T-helper 2 cell treated with Interferon-gamma antibody and Interleukin-4, amounts not matched to agents 100 ng/mL and 5 ng/mL, for 36 hours (primary cell): Measurements from ENCODE around the gene PAX7. TPM values are rescaled to one million over a fixed set of nuclear protein-coding genes. Genes with fewer than 3 reads are reported as not detected.
"Not testable (repeated sequence)": the region's sequence is repeated elsewhere in the genome, so short reads cannot be mapped to it uniquely, and the experiment has no call there.

Source experiments
- intact Hi-C: fragments of 100-400 bp; cut with micrococcal nuclease; formaldehyde crosslinking; loops from one replicate; pipeline ENCODE4 v1.15.1; 2023
- total RNA-seq: library from RNA; stranded (reverse); gene quantifications from 2 replicates; pipeline ENCODE4 v1.2.3, GENCODE V29; 2022

Gene PAX7
- total RNA-seq, 1 donor from 2014 or later, result not detected

DNA sequence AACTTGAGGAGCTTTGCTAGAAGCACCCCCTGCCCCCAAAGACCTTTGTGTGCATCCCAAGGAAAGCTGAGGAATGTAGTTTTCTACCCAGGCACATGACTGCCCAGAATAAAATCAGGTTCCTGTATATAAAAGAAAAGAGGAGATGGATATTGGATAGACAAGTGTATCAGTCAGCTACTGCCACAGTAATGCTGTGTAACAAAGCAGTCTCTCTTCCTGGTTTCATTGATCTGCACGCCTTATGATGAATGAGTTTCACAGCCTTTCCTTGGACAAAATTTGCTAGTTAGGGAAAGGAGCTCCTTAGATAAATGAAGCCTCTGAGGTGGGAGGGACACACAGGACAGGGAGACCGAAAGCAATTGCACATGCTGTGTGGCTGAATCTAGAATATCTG, 120.0 kb downstream of the PAX7 start:
- intact Hi-C loops, result no loop called here

DNA sequence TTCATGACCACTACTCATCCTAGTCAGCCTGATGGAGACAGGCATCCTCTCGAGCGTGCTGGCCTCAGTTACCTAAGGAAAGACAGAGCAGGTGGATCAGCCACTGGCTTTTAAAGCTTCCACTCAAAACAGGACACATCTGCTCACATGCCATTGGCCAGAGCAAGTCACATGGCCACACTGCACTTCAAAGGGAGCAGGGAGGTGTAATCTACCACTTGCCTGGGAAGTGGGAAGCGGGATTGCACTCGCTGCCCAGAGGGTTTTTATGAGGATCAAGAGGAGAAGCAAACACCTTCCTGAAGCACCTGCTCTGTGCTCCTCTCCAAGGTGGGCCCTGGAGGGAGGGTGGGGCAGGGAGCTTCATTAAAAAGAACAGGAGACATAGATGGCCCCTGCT, 120.8 kb downstream of the PAX7 start:
- intact Hi-C loops, result no loop called here

DNA sequence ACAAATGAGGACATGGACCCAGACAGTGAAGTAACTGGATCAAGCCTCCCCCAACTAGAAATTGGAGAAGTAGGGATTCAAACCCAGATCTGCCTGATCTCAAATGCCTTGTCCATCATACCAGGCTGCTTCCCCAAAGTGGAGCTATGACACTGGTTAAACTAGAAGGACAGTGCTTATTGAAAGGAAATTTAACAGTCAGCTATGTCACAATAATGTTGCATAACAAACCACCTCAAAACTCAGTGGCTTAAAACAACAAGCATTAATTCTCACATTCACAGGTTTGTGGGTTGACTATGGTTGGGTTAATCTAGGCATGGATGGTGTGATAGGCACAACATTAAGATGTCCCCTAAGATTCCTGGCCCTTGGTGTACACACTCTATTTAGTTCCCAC, 121.8 kb downstream of the PAX7 start:
- intact Hi-C loops, result no loop called here

DNA sequence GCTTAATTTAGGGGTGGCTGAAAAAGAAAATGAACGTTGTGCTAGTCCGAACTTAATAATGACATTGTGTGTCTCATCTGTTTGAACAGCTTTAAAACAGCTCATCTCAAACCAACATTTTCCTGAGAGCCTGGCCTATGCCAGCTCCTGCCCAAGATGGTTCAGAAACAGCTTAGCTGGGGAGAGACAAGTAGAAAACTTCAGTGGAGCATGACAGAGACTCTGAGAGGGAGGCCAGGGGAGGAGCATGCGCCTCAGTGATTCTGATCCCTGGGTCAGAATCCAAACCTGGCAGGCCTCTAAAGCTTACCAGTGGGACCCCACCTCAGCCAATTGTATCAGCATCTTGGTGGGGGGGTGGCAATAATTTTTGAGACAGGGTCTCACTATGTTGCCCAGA, 129.5 kb downstream of the PAX7 start:
- intact Hi-C loops, result no loop called here

DNA sequence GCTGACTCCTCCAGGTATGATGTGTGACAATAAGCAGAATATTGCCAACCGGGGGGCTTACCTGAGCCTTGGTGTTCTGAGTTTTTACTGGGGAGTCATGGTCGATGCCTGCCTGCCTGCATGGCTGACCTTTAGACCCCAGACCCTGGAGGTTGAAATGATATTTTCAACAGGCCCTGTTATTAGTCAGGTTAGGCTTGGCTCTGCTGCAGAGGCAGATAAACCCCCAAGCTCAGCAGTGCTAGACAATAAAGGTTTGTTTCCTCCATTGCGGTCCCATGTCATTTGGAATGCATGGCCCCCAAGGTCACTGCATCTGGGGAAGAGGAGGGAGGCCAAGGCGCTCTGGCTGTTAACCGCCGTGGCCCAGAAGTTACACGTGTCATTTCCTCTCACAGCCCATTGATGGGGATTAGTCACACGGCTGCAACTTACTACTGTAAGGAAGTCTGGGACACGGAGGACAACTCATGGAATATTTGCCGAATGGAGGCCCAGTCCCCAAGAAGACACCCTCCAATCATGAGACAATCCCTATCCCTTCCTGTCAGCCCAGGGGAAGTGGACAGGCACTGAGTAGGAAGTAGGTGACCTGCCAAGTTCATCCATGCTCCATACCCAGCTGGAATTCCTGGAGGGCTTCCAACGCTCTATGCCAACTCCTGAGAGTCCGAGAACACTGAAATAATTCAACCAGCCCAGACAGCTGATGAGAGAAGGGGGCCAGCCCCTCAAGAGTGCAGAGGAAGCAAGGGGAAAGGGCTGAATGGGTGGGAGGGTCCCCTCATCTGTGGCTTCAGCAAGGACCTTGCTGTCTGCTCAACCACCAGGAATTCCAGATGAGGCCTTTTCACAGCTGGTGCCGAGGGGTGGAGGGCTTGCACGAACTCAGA, 131.5 kb downstream of the PAX7 start:
- intact Hi-C loops, result no loop called here

DNA sequence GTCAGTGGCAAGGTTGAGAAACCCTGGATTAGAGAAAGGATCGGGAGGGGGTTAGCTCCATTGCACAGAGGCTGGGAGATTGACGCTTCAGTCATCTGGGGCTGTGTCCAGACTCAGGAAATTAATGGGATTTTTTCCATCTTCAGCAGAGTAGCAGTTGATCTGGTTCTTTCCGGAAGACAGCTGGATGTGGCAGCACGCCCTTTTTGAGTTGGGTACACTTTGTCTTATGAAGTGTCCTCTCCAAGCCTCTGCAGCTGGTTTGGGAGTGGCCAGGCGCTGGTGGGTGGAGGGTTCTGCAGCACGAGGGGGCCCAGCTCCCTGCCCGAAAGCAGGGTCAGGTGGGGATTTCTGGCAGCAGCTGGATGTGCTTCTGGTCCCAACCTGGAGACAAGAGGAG, 133.7 kb downstream of the PAX7 start:
- intact Hi-C loops, result no loop called here

DNA sequence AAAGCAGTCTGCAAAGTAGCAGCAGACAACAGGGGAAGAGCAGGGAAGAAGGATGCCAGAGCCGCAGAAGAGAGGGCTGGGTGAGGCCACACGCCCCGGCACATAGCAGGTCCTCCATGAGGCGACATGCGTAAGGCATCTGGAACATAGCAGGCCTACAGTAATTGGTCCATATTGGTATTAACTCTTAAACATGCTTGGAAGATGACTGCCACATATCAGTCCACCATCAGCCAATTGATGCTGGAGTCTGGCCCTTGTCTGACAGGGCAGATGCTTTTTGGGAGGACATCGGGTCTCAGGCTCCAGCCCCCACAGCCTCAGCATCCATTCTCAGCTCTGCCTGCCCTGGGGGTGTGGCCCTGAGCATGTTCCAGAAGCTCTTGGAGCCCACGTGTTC, 135.1 kb downstream of the PAX7 start:
- intact Hi-C loops, result no loop called here

DNA sequence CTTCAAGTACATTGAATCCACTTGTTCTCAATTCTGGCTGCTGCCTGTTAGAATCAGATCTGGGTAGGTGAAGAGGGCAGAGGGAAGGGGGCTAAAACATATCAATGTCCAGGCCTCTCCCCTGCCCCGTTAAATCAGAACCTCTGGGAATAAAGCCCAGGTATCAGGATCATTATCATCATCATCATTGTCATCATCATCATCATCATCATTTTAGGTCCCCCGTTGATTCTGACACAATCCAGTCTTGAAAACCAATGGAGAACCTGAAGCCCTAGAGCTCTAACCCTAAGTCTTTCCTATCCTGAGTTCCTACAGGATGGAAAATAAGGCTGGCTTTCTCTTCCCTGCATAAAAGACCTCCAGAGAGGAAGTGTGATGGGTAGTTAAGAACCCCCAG, 135.7 kb downstream of the PAX7 start:
- intact Hi-C loops, result no loop called here

DNA sequence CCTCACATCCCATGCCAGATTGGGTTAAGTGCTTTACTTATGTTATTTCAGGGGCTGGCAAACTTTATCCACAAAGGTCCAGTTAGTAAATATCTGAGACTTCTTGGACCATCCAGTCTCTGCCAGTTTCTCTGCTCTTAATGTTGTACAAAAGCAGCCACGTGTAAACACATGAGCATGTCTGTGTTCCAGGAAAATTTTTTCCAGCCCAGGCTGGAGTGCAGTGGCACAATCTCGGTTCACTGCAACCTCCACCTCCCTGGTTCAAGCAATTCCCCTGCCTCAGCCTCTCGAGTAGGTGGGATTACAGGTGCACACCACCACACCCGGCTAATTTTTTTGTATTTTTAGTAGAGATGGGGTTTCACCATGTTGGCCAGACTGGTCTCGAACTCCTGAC, 136.9 kb downstream of the PAX7 start:
- intact Hi-C loops, result not testable (repeated sequence)

DNA sequence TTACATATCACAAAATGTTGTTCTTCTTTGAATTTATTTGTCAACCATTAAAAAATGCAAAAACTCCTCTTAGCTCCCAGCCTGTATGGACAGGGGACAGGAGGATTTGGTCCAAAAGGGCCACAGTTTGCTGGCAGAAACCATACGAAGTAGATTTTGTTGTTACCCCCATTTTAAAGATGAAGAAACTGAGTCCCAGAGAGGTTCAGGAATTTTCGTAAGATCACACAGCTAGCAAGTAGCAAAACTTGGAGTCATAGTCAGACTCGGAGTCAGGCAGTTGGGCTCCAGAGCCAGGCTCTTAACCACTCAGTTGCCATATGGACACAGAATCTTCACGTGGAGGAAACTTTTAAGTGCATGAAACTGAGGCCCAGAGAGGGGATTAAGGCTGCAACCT, 137.4 kb downstream of the PAX7 start:
- intact Hi-C loops, result no loop called here

DNA sequence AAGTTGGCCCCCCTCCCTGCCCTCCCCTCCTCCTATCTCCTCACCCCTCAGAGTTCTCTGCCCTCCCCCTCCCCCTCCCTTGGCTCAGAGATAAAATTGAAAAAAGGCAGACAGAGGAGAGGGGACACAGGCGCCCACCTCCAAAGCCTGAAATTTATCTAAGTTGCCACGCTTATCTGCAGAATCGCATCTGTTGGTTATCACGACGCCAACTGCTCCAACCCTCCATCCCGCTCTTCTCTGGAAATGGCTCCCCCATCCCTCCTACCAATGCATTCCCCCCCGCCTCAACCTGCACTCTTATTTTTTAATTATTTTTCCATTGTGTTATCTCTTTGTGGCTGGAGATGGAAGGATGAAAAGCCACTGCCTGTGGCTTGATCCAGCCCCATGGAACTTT, 138.5 kb downstream of the PAX7 start:
- intact Hi-C loops, result no loop called here

DNA sequence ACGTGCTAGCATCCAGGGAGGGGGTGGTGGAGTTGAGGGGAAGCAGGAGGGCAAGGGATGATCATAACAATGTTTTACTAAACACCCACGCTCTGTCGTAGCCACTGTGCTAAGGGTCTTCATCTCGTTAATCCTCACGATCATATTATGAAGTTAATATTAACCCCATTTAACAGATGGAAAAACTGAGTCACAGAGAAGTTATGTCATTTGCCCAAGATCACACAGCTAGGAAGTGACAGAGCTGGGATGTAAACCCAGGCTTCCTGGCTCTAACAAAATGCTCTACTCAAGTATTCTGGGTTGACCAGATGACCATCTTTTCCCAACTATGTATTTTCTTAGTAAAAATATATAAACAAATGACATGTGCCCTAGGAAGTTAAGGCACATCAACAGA, 140.2 kb downstream of the PAX7 start:
- intact Hi-C loops, result no loop called here

DNA sequence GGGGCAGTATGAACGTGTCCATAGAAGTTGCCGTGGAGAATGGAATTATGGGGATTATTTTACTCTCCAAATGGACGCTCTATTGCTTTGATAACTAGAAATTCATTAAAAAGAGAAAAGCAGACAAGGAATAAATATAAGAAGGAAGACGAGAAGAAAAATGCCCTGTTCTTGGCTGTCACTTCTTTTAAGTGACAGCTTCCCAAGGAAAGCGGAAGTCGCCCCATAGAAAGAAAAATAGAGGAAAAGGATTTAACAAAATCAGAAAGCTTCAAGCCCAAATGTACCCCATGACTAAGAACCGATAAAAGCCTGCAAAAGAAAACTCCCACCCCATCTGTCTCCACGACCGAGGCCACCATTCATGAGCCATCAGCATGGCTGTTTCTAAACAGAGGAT, 143.1 kb downstream of the PAX7 start:
- intact Hi-C loops, result no loop called here

DNA sequence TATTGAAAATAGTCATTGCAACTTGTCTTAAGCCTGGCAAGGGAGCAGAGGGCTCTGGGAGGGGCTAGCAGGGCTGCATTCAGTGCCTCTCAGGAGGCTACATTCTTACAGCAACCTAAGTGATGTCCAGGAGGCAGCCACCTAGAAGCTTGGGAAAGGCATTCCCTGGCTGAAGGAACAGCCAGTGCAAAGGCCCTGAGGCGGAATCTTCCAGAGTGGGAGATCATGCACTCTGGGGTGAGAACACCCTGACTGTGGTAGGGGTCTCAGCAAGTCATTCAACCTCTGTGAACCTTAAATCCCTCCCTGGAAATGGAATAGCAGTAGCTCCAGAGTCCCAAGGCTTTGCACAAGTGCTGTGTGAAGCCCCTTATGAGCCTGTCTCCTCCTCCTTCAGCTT, 144.7 kb downstream of the PAX7 start:
- intact Hi-C loops, result no loop called here

DNA sequence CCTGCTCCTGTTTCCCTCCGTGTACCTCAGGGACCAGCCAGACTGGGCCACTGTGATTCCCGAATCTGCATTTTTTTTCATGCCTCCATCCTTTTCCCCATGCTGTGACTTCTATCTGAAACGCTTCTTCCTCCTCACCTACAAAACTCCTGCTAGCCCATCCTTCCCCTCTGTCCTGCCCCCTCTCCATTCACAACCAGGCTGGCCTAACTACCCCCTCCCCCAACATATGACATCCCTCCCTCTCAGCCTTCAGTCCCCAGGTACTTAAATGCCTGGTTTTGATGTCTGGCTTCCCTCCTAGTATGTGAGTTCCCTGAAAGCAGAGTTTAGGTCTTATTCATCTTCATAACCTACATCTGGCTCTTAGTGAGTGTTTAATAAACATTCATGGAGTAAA, 146.1 kb downstream of the PAX7 start:
- intact Hi-C loops, result no loop called here

DNA sequence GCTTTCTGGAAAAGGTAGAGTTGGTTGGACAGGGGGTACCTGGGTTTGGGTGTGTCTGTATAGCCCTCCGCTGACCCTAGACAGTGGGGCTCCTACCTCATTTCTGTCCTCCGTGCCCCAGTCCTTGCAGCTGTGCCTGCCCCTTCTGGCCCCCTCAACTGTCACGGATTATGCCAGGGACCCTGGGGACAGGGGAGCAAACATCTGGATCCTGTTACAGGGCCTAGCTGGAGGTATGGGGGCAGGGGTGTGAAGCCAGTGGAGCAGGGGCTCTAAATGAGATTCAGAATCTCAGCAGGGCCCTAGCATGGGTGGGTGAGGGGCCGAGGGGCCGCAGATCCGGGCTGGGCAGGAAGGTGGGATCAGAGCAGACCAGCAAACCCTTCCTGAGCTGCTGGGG, 147.8 kb downstream of the PAX7 start:
- intact Hi-C loops, result no loop called here

DNA sequence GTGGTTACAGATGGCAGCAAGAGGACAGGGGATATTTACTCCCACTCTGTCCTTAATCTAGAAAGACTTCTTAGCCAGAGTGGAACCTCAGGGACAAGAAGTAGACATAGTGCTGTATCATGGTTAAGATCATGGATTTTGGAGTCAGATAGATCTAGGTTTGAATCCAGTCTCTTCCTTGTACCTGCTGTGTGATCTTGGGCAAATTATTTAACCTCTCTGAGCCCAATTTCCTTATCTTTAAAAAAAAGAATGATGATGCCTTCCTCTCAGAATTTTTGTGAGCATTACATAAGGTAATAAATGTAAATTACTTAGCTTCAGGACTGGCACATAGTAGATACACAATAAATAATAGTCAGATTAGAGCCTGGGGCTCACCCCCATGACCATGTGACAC, 150.4 kb downstream of the PAX7 start:
- intact Hi-C loops, result no loop called here

DNA sequence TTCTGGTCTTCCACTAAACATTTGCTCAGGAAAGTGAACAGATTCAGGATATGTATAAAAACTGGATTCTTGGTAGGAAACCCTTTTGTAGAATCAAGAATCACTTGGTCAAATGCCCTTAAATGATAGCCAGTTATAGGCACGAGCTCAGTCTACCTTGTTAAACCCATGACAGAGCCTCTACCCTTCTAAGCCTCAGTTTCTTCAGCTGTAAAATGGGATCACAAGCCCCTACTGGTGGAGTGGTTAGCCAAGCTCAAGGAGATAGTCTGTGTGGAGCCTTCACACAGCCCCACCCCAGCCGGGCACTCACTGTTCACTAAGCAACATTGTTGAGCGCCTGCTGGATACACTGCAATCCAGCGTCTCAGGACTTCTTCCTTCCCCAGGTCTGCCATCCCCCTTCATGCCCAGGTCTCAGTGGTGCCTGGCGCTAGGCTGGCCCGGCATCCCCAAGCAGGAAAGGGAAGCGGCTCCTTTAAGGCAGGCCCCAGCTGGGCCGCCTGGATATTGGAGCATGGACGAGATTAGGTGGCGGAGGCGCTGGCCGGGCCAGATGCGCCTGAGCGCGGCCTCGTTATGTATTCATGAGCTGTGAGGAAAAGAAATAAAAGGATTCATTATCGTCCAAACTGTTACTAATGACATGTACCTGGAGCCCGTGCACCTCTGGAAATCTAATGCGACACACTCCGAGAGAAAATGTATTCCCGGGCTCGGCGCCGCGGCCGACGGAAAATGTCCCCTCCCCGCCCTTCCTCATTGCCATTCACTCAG, 153.2 kb downstream of the PAX7 start:
- intact Hi-C loops, result no loop called here

DNA sequence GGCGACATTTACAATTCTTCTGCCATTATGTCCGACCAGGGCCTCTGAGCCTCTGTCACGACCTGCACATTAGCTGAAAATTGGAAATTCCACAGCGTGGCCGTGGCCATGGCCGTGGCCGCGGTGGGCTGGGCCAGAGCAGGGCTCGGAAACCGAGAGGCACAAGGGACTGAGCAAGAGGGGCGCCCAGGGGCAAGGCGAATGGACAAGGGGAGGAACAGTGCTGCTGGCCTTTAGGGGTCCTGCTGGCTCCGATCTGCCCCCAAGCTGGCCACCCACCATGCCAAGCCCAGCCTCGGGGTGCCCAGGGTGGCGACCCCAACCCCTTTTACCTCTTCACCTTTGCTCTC, 153.8 kb downstream of the PAX7 start:
- intact Hi-C loops, result no loop called here

DNA sequence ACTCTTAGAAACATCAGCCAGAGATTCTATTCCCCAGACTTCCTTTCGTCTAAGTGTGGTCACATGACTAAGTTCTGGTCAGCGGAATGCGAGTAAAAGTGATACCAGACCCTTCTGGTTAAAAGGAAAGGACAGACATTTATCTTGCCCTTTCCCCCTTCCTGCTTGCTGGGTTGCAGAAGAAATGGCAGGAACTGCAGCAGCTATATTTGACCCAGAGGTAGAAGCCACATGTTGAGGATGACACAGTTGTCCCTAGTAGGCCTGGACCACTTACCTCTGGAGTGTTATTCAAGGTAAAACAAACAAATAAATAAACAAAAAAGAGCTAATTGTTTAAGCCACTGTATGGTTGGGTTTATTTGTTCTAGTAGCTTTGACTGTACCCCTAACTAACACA, 155.5 kb downstream of the PAX7 start:
- intact Hi-C loops, result no loop called here

DNA sequence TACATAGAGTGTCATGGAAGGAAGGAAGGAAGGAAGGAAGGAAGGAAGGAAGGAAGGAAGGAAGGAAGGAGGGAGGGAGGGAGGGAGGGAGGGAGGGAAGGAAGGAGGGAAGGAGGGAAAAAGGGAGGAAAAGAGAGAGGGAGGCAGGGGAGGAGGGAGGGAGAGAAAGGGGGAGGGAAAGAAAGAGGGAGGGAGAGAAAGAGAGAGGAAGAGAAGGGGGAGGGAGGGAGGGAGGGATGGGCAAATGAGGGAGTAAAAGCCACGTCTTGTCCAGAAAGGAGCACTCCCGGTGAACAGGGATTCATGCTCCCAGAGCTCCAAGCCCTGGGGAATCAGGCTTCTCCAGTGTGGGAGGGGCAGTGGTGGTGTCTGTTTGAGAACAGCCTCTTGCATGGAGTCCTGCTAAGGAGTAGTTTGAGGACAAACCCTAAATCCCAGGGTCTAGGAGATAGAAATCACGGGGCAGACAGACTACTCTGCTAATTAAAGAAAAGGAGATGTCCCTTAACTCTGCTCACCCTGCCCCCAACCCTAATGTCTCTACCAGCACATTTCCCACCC, 157.3 kb downstream of the PAX7 start:
- intact Hi-C loops, result no loop called here

DNA sequence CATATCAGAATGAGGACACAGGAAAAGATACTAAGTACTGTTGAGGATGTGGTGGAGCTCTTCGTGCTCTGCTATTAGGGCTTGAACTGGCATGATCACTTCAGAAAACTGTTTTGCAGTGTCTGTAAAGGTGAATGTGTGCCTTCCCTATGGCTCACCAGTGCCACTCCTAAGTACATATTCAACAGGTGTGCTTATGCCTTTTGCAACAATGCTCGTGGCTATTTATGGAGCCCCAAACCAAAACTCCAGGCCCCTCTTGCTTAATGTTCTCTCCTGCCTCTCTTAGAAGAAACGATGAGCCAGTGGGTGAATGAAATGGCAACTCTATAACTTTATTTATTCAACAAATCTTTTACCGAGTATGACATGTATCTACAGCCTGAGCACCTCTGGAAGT, 158.6 kb downstream of the PAX7 start:
- intact Hi-C loops, result no loop called here

DNA sequence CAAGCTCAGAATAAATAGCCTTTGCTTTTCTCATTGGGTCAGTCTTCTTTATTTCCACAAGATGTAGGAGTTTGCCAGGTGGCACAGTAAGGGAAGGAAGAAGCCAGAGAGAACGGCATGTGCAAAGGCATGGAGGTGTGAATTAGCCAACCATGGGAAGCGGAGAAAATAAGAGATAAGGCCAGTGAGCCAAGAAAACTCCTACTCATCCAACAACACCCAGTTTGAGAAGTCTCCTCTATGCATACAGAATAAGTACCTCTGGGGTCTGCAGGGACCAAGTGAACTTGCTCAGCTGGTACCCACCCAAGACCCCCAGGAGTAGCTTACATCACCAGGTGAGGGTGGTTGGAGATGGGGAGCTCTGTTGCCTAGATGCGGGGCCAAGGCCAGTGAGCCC, 162.1 kb downstream of the PAX7 start:
- intact Hi-C loops, result no loop called here
